Vagina (tissue), 2 donors: ENCODE data around the gene TWF1. TPM values are rescaled to one million over a fixed set of nuclear protein-coding genes. Genes with fewer than 3 reads are reported as not detected.
A peak's percentile ranks its signal among the peaks of the same experiment; 100 is the strongest.
"Not testable (repeated sequence)": the region's sequence is repeated elsewhere in the genome, so short reads cannot be mapped to it uniquely, and the experiment has no call there.

Source experiments
- DNase-seq, 2 donors: peaks; one replicate each; pipeline ENCODE4 v3.0.0-alpha.2; 2017; ENCODE audit errors: extremely low spot score in 2 of 2
- H3K27ac ChIP-seq: fragments of 200-600 bp; sonication (generic); one replicate; pipeline ENCODE4 v1.5.1; 2019
- H3K27me3 ChIP-seq: fragments of 200-600 bp; sonication (generic); one replicate; pipeline ENCODE4 v1.5.1; 2019
- H3K36me3 ChIP-seq, 2 donors: fragments of 200-600 bp; sonication (generic); one replicate each; pipeline ENCODE4 v1.5.1; 2017 to 2019
- H3K4me1 ChIP-seq: fragments of 200-600 bp; sonication (generic); one replicate; pipeline ENCODE4 v1.5.1; 2019
- H3K4me3 ChIP-seq, 2 donors: fragments of 200-600 bp; sonication (generic); 1 replicate in 1 of 2; 2 replicates in 1 of 2; pipeline ENCODE4 v1.5.1; 2016 to 2019
- H3K9me3 ChIP-seq: fragments of 200-600 bp; sonication (generic); one replicate; pipeline ENCODE4 v1.5.1; 2019
- CTCF ChIP-seq, 3 experiments: fragments of 450-650 bp in 2 of 3; fragments of 200-600 bp in 1 of 3; sonication (generic) in 1 of 3; IDR thresholded peaks; one replicate each; pipeline ENCODE4 v1.5.1; 2017 to 2019; ENCODE audit warnings: antibody characterized with exemption in 3 of 3, mild to moderate bottlenecking in 2 of 3, moderate library complexity in 2 of 3
- POLR2A ChIP-seq, 2 donors: fragments of 450-650 bp; IDR thresholded peaks; one replicate each; pipeline ENCODE4 v1.6.1; 2017; ENCODE audit warnings: antibody characterized with exemption in 2 of 2, mild to moderate bottlenecking in 2 of 2, moderate library complexity in 2 of 2
- POLR2AphosphoS5 ChIP-seq, 2 donors: sonication (generic); formaldehyde crosslinking; IDR thresholded peaks; one replicate each; pipeline ENCODE4 v1.9.0; 2017; ENCODE audit warnings: antibody characterized with exemption in 2 of 2, mild to moderate bottlenecking in 2 of 2, low read depth in 1 of 2; ENCODE audit not compliant: insufficient read depth in 1 of 2
- intact Hi-C: fragments of 100-400 bp; cut with DNase I; formaldehyde crosslinking; loops from one replicate; pipeline ENCODE4 v1.15.1; 2023
- total RNA-seq: library from RNA; depleted of rRNA; stranded (reverse); fragments of >200 nt; gene quantifications from one replicate; pipeline ENCODE4 v1.2.3, GENCODE V29; 2016

TWF1 gene
- total RNA-seq: 71.0 TPM

- DNase-seq: no peak
- intact Hi-C loops: no loop called here
- TF ChIP-seq CTCF (IDR thresholded peaks at IDR 0.05) (peak in 2 of 3 experiments; percentile 17 to 20), POLR2A (IDR thresholded peaks at IDR 0.05) (peak in 1 of 2 donors; percentile 43), POLR2AphosphoS5 (IDR thresholded peaks at IDR 0.05; ENCODE audit: insufficient read depth in 1 of 2, low read depth in 1 of 2) (peak in 1 of 2 donors; percentile 64)
These were observed at the start of gene TWF1 for GRCh38 chr12:43805860-43806736. Gene TWF1 (minus strand): TSS chr12:43806317. CDS start chr12:43806245, 72 bp downstream.

GRCh38 chr12:43852744-43853143 lies 46.6 kb upstream of the TWF1 start:
- intact Hi-C loops: no loop called here
- no peak for TF ChIP-seq CTCF (IDR thresholded peaks at IDR 0.05)
- TF ChIP-seq POLR2AphosphoS5 (IDR thresholded peaks at IDR 0.05; ENCODE audit: insufficient read depth in 1 of 2, low read depth in 1 of 2): no peak
- no peak for TF ChIP-seq POLR2A (IDR thresholded peaks at IDR 0.05)
- no peak for DNase-seq
- Histone ChIP-seq H3K27me3 (no peaks in the 10 kb centered on the region), H3K9me3 (no peaks in the 10 kb centered on the region), H3K4me3 (no peak overlapping the region), H3K4me1 (no peaks in the 10 kb centered on the region), H3K27ac (no peak overlapping the region), H3K36me3 (no peaks in the 10 kb centered on the region)

More at GRCh38 chr12:43805860-43806736, at the start of gene TWF1:
- H3K36me3 ChIP-seq: no peaks in the 10 kb centered on the region
- H3K27me3 ChIP-seq: no peaks in the 10 kb centered on the region
- peak within 1 kb of the TSS; percentile 86 to 96 for H3K4me3 ChIP-seq
- H3K27ac ChIP-seq: peak within 1 kb of the TSS; percentile 89
- no peaks in the 10 kb centered on the region for H3K9me3 ChIP-seq
- peaks cover 29% of the 10 kb centered on the region for H3K4me1 ChIP-seq

- H3K36me3 ChIP-seq: no peaks in the 10 kb centered on the region
- H3K4me1 ChIP-seq: no peaks in the 10 kb centered on the region
- intact Hi-C loops: no loop called here
- H3K9me3 ChIP-seq: no peaks in the 10 kb centered on the region
- no peak for TF ChIP-seq POLR2AphosphoS5 (IDR thresholded peaks at IDR 0.05; ENCODE audit: insufficient read depth in 1 of 2, low read depth in 1 of 2)
- TF ChIP-seq POLR2A (IDR thresholded peaks at IDR 0.05): no peak
- no peak for DNase-seq
- no peaks in the 10 kb centered on the region for H3K27me3 ChIP-seq
- H3K27ac ChIP-seq: no peak overlapping the region
- no peak overlapping the region for H3K4me3 ChIP-seq
These were observed 42.7 kb upstream of the TWF1 start for GRCh38 chr12:43848786-43849185.

GRCh38 chr12:43848226-43848507 lies 42.0 kb upstream of the TWF1 start:
- no peak for DNase-seq
- TF ChIP-seq CTCF (IDR thresholded peaks at IDR 0.05) (no peak), POLR2A (IDR thresholded peaks at IDR 0.05) (no peak), POLR2AphosphoS5 (IDR thresholded peaks at IDR 0.05; ENCODE audit: insufficient read depth in 1 of 2, low read depth in 1 of 2) (no peak)
- Histone ChIP-seq H3K27me3 (no peaks in the 10 kb centered on the region), H3K36me3 (no peaks in the 10 kb centered on the region), H3K4me1 (no peaks in the 10 kb centered on the region), H3K4me3 (no peak overlapping the region), H3K27ac (no peak overlapping the region), H3K9me3 (no peaks in the 10 kb centered on the region)
- intact Hi-C loops: no loop called here

- intact Hi-C loops, H3K4me3 ChIP-seq, H3K36me3 ChIP-seq, DNase-seq, H3K27ac ChIP-seq, H3K27me3 ChIP-seq, H3K9me3 ChIP-seq, H3K4me1 ChIP-seq: not testable (repeated sequence)
- TF ChIP-seq POLR2AphosphoS5 (IDR thresholded peaks at IDR 0.05; ENCODE audit: insufficient read depth in 1 of 2, low read depth in 1 of 2): peak in 1 of 2 donors; percentile 50
These were observed 41.5 kb upstream of the TWF1 start for GRCh38 chr12:43847425-43848225.
